Measurements from ENCODE around the gene PIGX. TPM values are rescaled to one million over a fixed set of nuclear protein-coding genes. Genes with fewer than 3 reads are reported as not detected.
A peak's percentile ranks its signal among the peaks of the same experiment; 100 is the strongest.
"Not testable (repeated sequence)": the region's sequence is repeated elsewhere in the genome, so short reads cannot be mapped to it uniquely, and the experiment has no call there.

PIGX gene
- total RNA-seq, 1 donor from 2014 or later: 54.5 TPM

GRCh38 chr3:196691386-196691785 is 20.8 kb upstream of the PIGX start:
- H3K4me1 Mint-ChIP-seq: peaks cover 23% of the 10 kb centered on the region
- peaks cover 4% of the 10 kb centered on the region for H3K36me3 Mint-ChIP-seq (ENCODE audit: low read depth)
- no peak overlapping the region for H3K4me3 Mint-ChIP-seq
- no peak overlapping the region for H3K27ac Mint-ChIP-seq
- intact Hi-C loops (cut with micrococcal nuclease): no loop called here
- no peak for DNase-seq
- peaks cover 5% of the 10 kb centered on the region for H3K27me3 Mint-ChIP-seq
- H3K9me3 Mint-ChIP-seq: peaks cover 4% of the 10 kb centered on the region

GRCh38 chr3:196694202-196694638 is 18.0 kb upstream of the PIGX start:
- Mint-ChIP-seq H3K27ac (peak overlapping the region; percentile 89), H3K4me3 (no peak overlapping the region), H3K4me1 (peaks cover 17% of the 10 kb centered on the region), H3K36me3 (ENCODE audit: low read depth) (peaks cover 4% of the 10 kb centered on the region), H3K9me3 (peaks cover 4% of the 10 kb centered on the region), H3K27me3 (peaks cover 5% of the 10 kb centered on the region)
- intact Hi-C loops (cut with micrococcal nuclease): loop anchor here (1.0 to 2.0 kb wide), 2 partner anchors 55 to 191 kb away; partner anchors contain the start of genes NRROS and RNF168
- DNase-seq: peak; percentile 63

- DNase-seq: peak; percentile 62
- peaks cover 4% of the 10 kb centered on the region for H3K9me3 Mint-ChIP-seq
- intact Hi-C loops (cut with micrococcal nuclease): loop anchor here (1.0 to 2.0 kb wide), 2 partner anchors 56 to 192 kb away; partner anchors contain the start of genes NRROS and RNF168
- peaks cover 4% of the 10 kb centered on the region for H3K36me3 Mint-ChIP-seq (ENCODE audit: low read depth)
- peaks cover 5% of the 10 kb centered on the region for H3K27me3 Mint-ChIP-seq
- H3K27ac Mint-ChIP-seq: peak overlapping the region; percentile 94
- peak overlapping the region; percentile 59 for H3K4me3 Mint-ChIP-seq
- peaks cover 17% of the 10 kb centered on the region for H3K4me1 Mint-ChIP-seq
These were observed 17.0 kb upstream of the PIGX start for GRCh38 chr3:196694941-196695848.

- peaks cover 4% of the 10 kb centered on the region for H3K36me3 Mint-ChIP-seq (ENCODE audit: low read depth)
- peaks cover 17% of the 10 kb centered on the region for H3K4me1 Mint-ChIP-seq
- H3K27ac Mint-ChIP-seq: peak overlapping the region; percentile 94
- peak overlapping the region; percentile 59 for H3K4me3 Mint-ChIP-seq
- peaks cover 4% of the 10 kb centered on the region for H3K9me3 Mint-ChIP-seq
- DNase-seq: no peak
- intact Hi-C loops (cut with micrococcal nuclease): loop anchor here (2.0 kb wide), 2 partner anchors 15 to 57 kb away; partner anchors contain the start of gene NRROS
- peaks cover 5% of the 10 kb centered on the region for H3K27me3 Mint-ChIP-seq
These were observed 16.3 kb upstream of the PIGX start for GRCh38 chr3:196695849-196696226.

- Mint-ChIP-seq H3K27ac (no peak overlapping the region), H3K4me3 (no peak overlapping the region), H3K27me3 (peaks cover 5% of the 10 kb centered on the region), H3K36me3 (ENCODE audit: low read depth) (peaks cover 4% of the 10 kb centered on the region), H3K4me1 (peaks cover 17% of the 10 kb centered on the region), H3K9me3 (peaks cover 4% of the 10 kb centered on the region)
- no peak for DNase-seq
- intact Hi-C loops (cut with micrococcal nuclease): loop anchor here (2.0 kb wide), 1 partner anchor 14 kb away; no protein-coding TSS in a partner anchor
These were observed 14.9 kb upstream of the PIGX start for GRCh38 chr3:196697270-196697669.

- DNase-seq: no peak
- Mint-ChIP-seq H3K27ac (no peak overlapping the region), H3K9me3 (peaks cover 4% of the 10 kb centered on the region), H3K4me1 (peaks cover 9% of the 10 kb centered on the region), H3K36me3 (ENCODE audit: low read depth) (peaks cover 2% of the 10 kb centered on the region), H3K4me3 (no peak overlapping the region), H3K27me3 (peaks cover 6% of the 10 kb centered on the region)
- intact Hi-C loops (cut with micrococcal nuclease): no loop called here
These were observed 12.4 kb upstream of the PIGX start for GRCh38 chr3:196699749-196700148.

- Mint-ChIP-seq H3K36me3 (ENCODE audit: low read depth) (no peaks in the 10 kb centered on the region), H3K4me3 (no peak overlapping the region), H3K27me3 (peaks cover 3% of the 10 kb centered on the region), H3K27ac (no peak overlapping the region), H3K9me3 (no peaks in the 10 kb centered on the region), H3K4me1 (peaks cover 3% of the 10 kb centered on the region)
- no peak for DNase-seq
- intact Hi-C loops (cut with micrococcal nuclease): no loop called here
These were observed 11.4 kb upstream of the PIGX start for GRCh38 chr3:196700801-196701200.

GRCh38 chr3:196706327-196706726 is 5.8 kb upstream of the PIGX start:
- Mint-ChIP-seq H3K36me3 (ENCODE audit: low read depth) (no peaks in the 10 kb centered on the region), H3K4me3 (no peak overlapping the region), H3K27me3 (peaks cover 2% of the 10 kb centered on the region), H3K27ac (no peak overlapping the region), H3K9me3 (no peaks in the 10 kb centered on the region), H3K4me1 (peaks cover 10% of the 10 kb centered on the region)
- intact Hi-C loops (cut with micrococcal nuclease): no loop called here
- DNase-seq: no peak

GRCh38 chr3:196706731-196707130 is 5.4 kb upstream of the PIGX start:
- intact Hi-C loops (cut with micrococcal nuclease): no loop called here
- Mint-ChIP-seq H3K36me3 (ENCODE audit: low read depth) (no peaks in the 10 kb centered on the region), H3K9me3 (no peaks in the 10 kb centered on the region), H3K4me3 (no peak overlapping the region), H3K4me1 (peaks cover 14% of the 10 kb centered on the region), H3K27ac (no peak overlapping the region), H3K27me3 (peaks cover 2% of the 10 kb centered on the region)
- no peak for DNase-seq

- Mint-ChIP-seq H3K4me3 (no peak overlapping the region), H3K9me3 (no peaks in the 10 kb centered on the region), H3K27me3 (peaks cover 2% of the 10 kb centered on the region), H3K36me3 (ENCODE audit: low read depth) (no peaks in the 10 kb centered on the region), H3K4me1 (peaks cover 16% of the 10 kb centered on the region), H3K27ac (no peak overlapping the region)
- no peak for DNase-seq
- intact Hi-C loops (cut with micrococcal nuclease): no loop called here
These were observed 4.6 kb upstream of the PIGX start for GRCh38 chr3:196707566-196707965.

- H3K9me3 Mint-ChIP-seq: no peaks in the 10 kb centered on the region
- no peaks in the 10 kb centered on the region for H3K27me3 Mint-ChIP-seq
- peaks cover 20% of the 10 kb centered on the region for H3K4me1 Mint-ChIP-seq
- H3K27ac Mint-ChIP-seq: no peak overlapping the region
- H3K36me3 Mint-ChIP-seq (ENCODE audit: low read depth): peaks cover 5% of the 10 kb centered on the region
- H3K4me3 Mint-ChIP-seq: no peak overlapping the region
- no peak for DNase-seq
- intact Hi-C loops (cut with micrococcal nuclease): no loop called here
These were observed 3.7 kb upstream of the PIGX start for GRCh38 chr3:196708467-196708866.

GRCh38 chr3:196712514-196713413 is 587 bp downstream of the PIGX start:
- Mint-ChIP-seq H3K27ac (peak overlapping the region; percentile 88), H3K4me3 (peak overlapping the region; percentile 88), H3K9me3 (no peaks in the 10 kb centered on the region), H3K4me1 (peaks cover 37% of the 10 kb centered on the region), H3K27me3 (no peaks in the 10 kb centered on the region), H3K36me3 (ENCODE audit: low read depth) (peaks cover 11% of the 10 kb centered on the region)
- DNase-seq: no peak
- intact Hi-C loops (cut with micrococcal nuclease): loop anchor here (1.0 to 5.0 kb wide), 7 partner anchors 27 to 257 kb away; partner anchors contain the start of genes NCBP2, PAK2 and RNF168

GRCh38 chr3:196717162-196717561 is 5.0 kb downstream of the PIGX start:
- DNase-seq; H3K27me3 Mint-ChIP-seq; H3K4me3 Mint-ChIP-seq; intact Hi-C loops (cut with micrococcal nuclease); H3K9me3 Mint-ChIP-seq; H3K27ac Mint-ChIP-seq: not testable (repeated sequence)
- Mint-ChIP-seq H3K4me1 (peaks cover 25% of the 10 kb centered on the region), H3K36me3 (ENCODE audit: low read depth) (peaks cover 43% of the 10 kb centered on the region)

Data from activated CD4-positive, alpha-beta T cell treated with anti-CD3 and anti-CD28 coated beads, Interleukin-2, amount 10 ng/mL, durations not matched to agents 24 days and 14 days (primary cell).